Activated T-cell treated with anti-CD3 and anti-CD28 coated beads for 48 hours (primary cell): ENCODE results near the gene CNTN1.

ENCODE experiments used
- DNase-seq: peaks from one replicate; pipeline ENCODE4 v3.0.0-alpha.2; 2020; ENCODE audit warnings: low read depth

Gene CNTN1

GRCh38 chr12:40970320-40970907, 278.2 kb downstream of the CNTN1 start:
- DNase-seq: no peak

- no peak for DNase-seq
Observed at GRCh38 chr12:40971911-40972310, 279.7 kb downstream of the CNTN1 start.

- DNase-seq: no peak
Observed at GRCh38 chr12:40976546-40976945, 284.3 kb downstream of the CNTN1 start.

DNA sequence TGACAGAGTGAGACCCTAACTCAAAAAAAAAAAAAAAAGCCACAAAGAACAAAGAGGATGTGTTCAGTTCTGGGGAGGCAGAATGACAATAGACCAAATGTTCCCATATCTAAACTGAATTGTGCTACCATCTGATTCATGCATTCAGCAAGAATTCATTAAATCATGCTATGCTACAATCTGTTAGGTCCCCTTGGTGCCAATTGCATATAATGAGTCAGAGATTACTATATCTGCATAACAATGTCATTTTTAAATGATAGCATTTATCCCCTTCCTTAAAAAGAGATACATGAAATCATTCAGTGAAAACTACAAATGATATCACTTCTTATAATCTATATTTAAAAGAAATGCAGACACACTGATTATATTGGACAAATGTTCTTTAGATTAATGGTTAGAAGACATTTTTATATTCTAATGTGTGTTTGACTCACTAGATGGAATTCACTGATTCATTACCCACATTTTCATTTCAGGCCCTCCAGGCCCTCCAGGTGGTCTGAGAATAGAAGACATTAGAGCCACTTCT, 288.3 kb downstream of the CNTN1 start:
- DNase-seq: no peak

GRCh38 chr12:40986001-40986400, 293.8 kb downstream of the CNTN1 start:
- DNase-seq: no peak

DNA sequence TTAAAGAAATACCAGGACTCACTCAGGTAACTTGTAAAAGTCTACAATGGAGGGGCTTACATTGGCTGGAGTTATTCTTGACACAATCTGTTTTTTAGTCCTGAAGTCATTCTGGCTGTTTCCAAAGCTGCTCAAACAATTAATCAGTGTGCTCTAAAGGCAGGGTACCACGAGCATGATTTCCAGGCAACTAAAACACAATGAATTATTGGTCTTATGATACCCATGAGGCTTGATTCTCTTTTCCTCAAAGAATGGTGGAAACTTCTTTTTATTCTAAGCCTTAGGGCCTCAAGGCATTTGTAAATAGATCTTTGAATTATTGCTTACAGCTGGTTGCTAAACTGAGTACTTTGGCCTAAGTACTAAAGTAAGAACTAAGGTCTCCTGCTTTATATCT, 296.1 kb downstream of the CNTN1 start:
- DNase-seq: no peak

DNA sequence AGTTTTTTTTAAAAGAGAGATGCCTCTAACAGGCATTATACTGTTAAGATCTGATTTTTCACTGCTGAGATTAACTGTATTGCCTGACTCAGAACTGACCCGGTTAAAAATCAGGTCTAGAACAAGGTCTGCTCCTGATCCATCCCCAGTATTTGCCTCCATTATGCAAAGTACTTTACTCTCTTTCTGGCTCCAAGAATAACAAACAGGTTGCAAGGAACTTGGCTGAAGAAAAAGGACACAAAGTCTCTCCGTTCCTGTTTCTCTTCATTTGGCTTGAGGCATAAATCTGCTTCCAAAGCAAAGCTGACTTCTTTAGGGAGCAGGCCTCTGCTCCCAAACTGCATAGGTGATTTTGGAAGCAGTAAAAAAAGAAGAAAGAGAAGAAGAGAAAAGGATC, 296.6 kb downstream of the CNTN1 start:
- DNase-seq: no peak

GRCh38 chr12:40989785-40990184, 297.5 kb downstream of the CNTN1 start:
- DNase-seq: no peak

DNA sequence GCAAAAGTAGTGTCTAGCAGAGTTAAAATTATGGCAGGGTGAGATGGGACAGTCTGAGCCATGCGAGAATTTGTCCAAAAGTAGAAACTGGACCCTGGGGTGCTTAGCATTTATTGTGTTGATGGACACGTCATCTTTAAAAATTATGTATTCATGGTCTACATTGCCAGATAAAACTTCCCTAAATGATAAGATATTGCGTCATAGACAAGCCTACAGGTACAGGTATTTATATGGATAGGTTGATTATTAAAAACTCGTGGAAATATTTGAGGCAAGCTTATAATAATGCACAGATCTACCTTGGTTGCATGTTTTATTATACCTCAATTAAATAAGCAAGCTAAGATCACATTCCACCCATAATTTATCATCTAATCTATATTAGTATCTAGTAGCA, 299.9 kb downstream of the CNTN1 start:
- no peak for DNase-seq

GRCh38 chr12:40992674-40993073, 300.4 kb downstream of the CNTN1 start:
- no peak for DNase-seq

DNA sequence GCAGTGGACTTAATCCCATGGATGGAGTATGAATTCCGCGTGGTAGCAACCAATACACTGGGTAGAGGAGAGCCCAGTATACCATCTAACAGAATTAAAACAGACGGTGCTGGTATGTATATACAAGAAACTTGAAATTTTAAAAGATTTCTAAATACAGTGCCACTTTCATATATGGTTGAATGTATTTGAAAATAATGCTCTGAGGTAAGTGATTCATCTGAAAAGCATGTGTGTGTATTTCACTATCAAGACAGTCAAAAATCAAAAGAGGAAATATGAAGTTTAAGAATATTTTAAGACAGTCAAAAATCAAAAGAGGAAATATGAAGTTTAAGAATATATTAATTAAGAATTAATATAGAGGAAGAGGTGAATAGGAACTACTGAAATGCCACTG, 300.9 kb downstream of the CNTN1 start:
- no peak for DNase-seq

DNA sequence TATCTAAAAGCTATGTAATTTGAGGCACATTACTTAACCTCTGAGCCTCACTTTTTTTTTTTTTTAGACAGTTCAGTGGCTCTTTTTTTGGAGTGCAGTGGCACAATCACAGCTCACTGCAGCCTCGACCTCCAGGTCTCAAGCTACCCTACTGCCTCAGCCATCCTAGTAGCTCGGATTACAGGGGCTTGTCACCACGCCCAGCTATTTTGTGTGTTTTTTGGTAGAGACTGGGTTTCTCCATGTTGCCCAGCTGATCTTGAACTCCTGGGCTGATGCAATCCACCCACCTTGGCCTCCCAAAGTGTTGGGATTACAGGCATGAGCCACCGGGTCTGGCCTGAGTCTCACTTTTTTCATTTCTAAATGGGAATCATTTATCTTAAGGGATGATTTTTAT, 303.9 kb downstream of the CNTN1 start:
- no peak for DNase-seq

DNA sequence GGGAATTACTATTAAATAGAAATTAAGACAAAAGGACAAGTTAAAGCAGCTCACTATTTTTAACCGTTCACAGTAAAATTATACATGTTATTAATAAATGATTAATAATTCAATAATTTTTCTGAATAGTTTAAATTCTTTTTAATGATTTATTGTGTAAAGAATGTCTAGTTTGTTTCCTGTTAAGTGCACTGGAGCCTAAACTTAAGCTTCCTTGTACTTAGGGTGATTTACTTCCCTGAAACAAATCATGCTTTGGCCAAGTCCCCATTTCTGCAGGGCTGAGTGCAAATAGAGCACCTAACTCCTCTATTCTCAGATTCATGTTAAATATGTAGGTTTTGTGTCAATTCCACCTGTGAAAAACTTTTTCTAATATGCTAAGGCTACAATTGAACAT, 307.0 kb downstream of the CNTN1 start:
- no peak for DNase-seq

DNA sequence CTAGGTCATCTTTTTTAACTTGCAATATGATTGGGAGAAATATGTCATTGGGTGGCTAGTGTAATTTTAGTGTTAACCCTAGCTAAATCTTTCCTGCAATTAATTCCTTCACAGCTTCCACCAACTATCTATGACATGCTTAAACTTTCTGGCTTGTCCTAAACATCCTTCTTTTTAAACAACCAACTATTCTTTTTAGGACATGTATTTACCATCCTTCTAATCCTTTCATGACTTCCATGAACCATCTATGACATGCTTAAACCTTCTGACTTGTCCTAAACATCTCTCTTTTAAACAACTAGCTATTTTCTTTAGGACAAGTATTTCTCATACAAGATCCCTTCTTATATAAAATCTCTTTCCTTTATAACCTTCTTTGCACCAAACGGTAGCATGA, 316.2 kb downstream of the CNTN1 start:
- no peak for DNase-seq

- DNase-seq: no peak
Observed at GRCh38 chr12:41011939-41012338, 319.7 kb downstream of the CNTN1 start.

- no peak for DNase-seq
Observed at GRCh38 chr12:41013881-41014642, 321.8 kb downstream of the CNTN1 start.

DNA sequence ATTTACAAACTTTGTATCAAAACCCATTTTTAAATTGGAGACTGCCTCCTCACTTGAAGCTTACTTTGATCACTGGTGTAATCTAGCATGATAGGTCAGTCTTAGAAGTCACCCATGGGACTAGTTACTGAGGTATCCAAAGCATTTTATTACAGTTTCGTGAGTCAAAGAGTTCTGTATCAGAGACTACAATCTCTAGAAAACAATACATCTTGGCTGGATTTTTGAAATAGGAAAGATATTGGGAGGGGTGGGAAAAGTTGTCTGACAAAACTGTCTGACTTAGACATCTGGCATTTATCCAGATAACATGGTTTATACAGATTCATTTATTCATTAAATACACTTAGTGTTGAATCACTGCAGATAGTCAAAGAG, 322.4 kb downstream of the CNTN1 start:
- DNase-seq: no peak

- no peak for DNase-seq
Observed at GRCh38 chr12:41018010-41018409, 325.8 kb downstream of the CNTN1 start.

GRCh38 chr12:41019461-41019860, 327.2 kb downstream of the CNTN1 start:
- DNase-seq: no peak

DNA sequence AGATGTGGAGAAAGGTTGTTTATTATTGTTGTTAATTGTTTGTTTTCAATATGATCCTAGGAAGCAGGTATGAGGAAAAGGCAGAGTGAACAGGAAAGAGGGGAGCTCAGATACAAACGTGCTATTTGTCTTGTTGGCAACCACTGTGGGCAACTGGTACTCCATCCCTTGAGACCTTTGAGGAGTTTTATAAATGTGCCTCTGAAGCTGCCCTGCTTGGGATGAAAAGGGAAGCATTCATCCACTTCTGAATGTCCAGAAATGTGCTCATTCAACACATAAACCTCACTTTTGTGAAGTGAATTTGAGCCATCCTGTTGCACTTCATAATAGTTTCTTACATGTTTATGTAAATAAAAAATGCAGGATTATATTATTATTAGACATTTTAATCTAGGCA, 331.6 kb downstream of the CNTN1 start:
- no peak for DNase-seq

GRCh38 chr12:41026151-41026550, 333.9 kb downstream of the CNTN1 start:
- DNase-seq: no peak

DNA sequence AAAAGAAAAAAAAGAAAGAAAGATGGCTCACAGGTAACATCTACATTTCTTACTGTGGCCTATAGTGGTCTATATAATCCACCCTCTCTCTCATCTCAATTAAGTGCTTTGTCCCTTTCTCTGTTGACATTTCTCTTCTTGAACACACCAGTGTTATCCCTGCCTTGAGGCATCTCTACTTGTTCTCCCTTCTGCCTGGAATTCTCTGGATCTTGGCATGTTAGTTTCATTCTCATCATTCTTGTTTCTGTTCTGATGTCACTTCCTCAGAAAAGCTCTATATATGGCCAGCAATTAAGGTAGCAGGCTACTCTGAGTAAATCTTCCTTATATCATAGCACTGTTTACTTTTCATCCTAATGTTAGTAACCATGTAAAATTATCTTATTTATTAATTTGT, 340.1 kb downstream of the CNTN1 start:
- DNase-seq: no peak

- no peak for DNase-seq
Observed at GRCh38 chr12:41034686-41035085, 342.4 kb downstream of the CNTN1 start.

DNA sequence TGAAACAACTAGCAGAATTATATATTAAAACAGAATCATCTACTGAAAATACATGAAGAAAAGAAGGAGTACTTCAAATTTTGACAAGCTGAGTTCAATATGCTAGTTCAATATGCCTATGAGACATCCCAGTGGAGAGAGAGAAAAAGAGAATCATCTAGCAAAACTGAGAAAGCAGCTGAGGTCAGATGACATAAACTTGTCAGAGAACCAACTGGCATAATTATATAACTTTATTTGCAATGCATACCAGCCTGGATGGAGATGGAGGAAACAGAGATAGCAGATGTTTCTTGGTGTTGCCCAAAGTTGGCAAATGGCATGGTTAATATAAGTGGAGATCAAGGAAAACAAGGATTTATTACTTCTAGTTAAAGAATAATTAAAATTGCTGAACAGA, 347.2 kb downstream of the CNTN1 start:
- DNase-seq: no peak
